Activated CD4-positive, CD25-positive, alpha-beta regulatory T cell treated with anti-CD3 and anti-CD28 coated beads, Interleukin-2, amount 50 U/mL, for 16 hours (primary cell): Measurements from ENCODE around the gene MAPK13.
"Not testable (repeated sequence)": the region's sequence is repeated elsewhere in the genome, so short reads cannot be mapped to it uniquely, and the experiment has no call there.

Source experiments
- DNase-seq: peaks from one replicate; pipeline ENCODE4 v3.0.0-alpha.2; 2020; ENCODE audit warnings: low read depth, low spot score

MAPK13 gene

DNA sequence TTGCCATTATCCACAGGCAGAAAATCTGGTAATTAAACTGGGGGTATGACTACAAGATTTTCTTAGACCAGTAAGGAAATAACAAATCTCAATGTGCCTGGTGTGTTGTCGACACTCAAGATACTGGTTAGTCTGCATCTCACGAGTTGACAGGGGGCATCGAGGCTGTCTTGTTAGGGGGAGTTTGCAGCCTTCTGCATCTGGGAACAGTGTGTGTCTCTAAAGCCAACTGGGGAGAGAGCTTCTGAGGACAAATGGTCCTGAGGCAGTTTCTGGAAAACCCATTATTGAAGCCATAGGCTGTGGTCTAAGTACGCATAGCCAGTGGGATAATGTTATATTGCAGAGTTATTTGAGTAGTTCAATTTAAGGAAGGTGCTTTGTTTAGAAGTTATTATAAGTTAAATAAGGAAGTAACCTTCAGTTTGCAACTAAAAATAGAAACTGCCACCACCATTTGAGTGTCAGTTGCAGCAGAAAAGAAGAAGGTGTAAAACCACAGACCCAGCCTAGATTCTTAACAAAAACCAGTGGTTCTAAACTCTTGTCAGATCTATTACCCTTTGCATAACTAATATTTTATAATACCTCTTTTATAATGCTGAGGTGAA lies 15.4 kb upstream of the MAPK13 start:
- no peak for DNase-seq

DNA sequence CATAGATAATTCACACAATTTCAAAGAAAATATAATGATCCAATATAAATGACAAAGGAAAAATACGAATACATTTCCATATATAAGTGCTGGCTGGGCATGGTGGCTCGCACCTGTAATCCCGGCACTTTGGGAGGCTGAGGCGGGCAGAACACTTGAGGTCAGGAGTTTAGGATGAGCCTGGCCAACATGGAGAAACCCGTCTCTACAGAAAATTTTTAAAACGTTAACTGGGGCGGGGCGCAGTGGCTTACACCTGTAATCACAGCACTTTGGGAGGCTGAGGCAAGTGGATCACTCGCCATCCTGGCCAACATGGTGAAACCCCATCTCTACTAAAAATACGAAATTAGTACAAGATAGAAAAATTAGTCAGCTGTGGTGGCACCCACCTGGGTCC lies 14.9 kb upstream of the MAPK13 start:
- no peak for DNase-seq

DNA sequence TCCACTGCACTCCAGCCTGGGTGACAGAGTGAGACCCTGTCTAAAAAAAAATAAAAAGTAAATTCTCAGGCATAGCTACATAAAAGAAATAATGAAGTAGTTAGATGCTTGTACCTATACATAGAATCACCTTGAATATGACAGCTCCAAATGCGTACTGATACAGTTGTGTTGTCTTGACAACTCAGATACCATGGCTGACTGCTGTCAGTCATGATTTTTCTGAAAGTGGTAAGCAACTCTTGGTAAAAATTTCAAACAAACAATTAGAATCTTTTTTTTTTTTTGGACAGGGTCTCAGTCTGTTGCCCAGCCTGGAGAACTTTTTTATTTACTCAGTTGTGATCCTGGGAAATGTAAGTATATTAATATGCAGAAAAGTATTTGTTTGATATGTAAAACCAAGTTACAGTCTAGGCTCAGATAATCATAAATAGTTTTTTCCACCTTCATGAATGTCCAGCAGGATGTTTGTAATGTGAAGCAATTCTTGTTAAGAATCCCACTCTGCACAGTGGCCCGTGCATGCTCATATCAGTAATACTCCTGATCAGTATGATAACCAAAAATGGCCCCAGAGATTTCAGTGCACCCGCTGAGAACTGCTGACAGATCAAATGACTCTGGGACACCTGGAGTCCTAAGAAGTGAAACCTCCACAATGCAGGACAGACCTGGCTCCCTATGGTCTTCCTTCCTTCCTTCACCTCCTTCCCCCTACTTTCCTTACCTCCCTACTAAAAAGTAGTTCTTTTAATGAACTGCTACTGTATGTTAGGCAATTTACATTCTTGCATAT lies 14.0 kb upstream of the MAPK13 start:
- no peak for DNase-seq

DNA sequence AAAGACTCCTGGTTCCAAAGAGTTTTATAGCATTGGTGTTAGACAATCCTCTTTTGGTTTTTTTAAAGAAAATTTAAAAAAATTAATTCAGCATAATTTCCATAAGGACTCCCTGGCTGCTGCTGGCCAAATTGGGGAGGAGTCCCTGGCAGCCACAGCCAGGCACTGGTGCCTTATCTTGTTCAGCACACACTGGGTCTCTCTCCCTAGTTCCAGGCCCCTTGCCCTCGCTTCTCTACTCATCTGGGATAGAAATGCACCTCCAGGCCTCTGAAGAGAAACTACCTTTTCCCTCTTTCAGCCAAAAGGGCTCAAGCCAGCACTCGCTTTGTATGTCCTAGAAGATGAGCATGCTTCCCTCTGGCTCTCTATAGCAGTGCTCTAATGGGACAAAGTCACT lies 13.4 kb upstream of the MAPK13 start:
- DNase-seq: no peak

DNA sequence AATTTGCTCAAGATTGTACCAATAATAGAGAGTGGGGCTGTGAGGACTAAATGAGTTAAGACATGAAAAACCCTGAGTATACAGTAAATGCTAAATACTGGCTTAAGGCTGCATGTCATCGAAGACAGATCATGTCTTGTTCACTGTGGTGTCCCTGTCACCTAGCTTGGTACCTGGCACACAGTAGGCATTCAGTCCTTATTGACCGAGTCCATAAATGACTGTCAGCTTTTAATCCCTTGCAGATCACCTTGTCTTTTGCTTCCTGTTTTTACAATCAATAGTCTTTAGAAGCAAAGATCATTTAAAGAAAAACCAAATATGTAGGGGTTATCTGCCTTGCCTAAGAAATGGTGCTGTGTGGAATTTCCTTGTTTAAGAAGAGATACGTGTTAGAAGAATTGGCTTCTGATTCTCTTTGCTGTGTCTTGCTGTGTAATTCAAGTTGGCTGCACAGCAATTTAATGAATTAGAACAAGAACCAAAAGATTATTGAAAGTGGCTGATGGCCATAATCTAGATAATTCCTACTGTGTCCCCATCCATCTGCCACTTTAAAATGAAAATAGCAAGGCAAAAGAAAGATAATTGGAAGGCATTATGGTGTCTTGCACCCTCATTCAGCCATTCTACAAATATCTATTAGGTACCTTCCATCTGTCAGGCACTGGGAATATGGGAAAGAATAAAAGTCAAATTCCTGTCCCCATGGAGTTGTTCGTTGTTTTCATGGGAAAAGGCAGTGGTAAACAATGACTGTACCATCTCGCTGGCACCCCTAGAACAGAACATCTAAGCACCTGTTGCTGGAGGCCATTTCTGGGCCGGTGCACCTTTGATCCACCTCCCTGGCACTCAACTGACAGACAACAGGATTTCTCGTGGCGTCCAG lies 12.4 kb upstream of the MAPK13 start:
- no peak for DNase-seq

DNA sequence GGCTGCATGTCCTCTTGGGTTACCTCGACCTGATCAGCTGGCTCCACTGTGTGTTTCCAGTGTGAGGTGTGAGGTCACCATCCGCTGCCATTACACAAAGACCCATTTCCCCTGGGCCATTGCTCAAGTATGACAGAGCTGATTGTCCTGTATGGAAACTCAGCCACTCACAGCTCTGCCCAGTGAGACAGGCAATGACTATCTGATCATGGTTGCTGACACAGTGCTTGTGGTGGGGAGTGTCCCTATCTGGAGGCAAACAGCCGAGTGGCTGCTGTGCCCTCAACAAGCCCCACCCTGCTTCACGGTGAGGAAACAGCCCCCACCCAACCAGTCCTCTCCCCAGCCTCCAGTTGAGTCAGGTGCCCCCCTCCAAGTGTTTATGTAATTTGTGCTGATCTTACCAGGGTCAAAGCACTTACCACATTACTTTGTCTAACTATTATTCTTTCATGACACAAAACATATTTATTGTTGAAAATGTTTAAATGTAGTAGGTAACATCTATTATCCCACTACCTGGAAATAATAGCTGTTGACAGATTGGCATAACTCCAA lies 11.7 kb upstream of the MAPK13 start:
- DNase-seq: peak; percentile 48

DNA sequence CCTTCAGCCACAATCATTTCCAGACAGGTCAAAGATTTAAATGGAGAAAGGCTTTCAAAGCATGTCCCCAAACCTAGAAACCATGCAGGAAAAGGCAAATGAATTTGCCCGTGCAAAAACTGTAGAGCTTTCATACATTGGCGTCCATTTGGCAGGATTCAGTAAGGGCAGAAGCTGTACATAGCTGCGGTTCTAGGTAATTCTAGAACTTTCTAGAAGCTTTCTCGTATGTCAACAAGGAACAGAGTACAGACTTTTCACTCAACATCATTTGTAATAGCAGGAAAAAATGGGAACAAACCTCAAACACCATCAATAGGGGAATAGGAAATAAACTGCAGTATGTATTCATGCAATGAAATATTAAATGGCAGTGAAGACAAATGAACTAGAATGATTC lies 11.1 kb upstream of the MAPK13 start:
- no peak for DNase-seq

DNA sequence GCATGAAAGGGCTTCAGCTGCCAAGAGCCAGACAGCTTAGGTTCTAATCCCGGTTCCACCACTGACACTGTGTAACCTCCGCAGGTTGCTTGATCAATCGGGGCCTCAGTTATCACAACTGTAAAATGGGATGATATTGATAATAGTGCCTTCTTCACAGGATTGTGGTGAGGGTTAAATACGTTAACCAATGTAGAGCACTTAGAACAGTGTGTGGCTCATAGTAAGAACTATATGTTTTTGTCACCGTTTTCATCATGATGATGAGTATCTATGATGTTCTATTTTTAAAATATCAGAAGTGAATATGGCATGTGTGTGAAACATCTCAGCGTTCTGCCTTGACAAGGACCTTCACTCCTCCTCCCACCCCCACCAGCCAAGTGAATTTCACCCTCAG lies 10.3 kb upstream of the MAPK13 start:
- no peak for DNase-seq

DNA sequence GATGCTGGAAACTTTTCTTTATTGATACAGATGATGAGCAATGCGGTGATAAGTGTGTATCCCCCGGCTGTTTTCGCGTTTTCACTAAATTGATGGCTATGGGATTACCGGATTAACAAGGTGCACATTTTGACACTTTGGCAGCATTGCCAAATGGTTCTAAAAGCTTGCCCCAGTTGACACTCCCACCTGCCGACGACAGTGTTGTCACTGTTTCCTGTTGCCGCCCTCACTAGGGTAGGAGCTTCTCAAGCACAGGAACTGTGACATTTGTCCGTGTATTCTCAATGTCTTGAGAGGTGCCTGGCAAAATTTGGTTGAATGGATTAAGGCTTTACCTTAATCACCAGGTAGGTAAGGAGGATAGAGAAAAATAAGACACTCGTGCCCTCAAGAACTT lies 9.8 kb upstream of the MAPK13 start:
- peak; percentile 64 for DNase-seq

DNA sequence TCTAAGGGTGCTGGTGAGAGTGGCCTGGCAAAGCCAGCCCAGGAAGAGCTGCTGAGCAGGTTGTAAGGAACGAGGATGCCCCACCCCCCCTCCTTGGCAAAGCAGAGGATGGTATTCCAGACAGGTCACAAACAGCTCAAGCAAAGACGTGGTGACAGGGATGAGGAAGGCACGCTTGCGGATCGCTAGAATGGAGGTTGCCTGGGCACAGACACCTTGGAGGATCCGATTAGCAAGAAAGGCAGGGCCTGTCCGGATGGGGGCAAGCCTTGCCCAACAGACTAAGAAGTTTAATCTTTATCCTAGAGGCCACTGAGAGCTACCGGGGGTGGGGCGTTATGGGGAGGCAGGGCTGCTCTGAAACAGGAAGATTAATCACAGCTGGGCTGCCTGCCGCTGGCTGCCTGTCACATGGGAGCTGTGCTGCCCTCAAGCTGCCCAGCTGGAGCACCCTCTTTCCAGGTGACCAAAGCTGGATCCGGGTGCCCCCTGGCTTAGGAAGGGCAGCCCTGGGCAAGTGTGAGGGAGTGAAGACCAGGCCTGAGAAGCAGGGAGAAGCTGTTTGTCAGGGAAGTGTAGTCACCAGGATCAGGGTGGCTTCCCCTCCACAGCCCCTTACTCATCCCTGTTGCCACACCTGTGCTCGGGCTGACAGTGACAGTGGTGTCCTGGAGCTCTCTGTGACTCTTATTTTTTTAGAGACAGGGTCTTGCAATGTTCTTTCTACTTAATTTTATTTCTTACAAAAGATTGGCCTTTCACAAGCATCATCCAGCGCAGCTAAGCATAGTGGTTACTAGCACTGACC lies 9.1 kb upstream of the MAPK13 start:
- DNase-seq: peak; percentile 31

DNA sequence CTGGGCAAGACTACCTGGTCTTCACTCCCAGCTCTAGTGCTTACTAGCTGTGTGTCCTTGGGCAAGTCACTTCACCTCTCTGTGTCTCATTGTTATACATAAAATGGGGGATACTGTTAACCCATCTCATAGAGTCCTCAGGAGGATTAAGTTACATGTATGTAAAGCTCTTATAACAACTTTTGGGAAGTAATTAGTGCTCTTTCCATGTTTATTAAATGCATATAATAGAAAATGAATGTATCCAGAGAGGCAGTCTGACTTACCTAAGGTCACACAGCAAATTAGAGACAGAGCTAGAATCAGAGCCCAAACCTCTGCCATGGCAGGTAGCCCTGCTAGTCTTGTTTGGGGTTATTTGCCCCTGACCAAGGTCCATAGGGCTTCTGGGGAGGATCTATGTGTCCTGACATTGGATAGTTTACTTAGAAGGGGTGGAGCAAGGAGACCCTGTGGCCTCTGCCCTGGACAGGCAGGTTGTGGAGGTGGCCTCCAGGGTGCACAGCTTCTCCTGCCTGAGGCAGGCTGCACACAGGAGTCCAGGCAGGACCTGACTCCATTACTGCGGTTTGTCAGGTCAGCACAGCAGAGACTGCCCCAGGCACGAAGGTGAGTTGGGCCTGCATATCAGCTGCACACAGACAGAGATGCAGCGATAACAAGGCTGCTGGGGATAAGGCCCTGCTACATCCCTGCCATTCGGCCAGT lies 8.4 kb upstream of the MAPK13 start:
- DNase-seq: no peak

DNA sequence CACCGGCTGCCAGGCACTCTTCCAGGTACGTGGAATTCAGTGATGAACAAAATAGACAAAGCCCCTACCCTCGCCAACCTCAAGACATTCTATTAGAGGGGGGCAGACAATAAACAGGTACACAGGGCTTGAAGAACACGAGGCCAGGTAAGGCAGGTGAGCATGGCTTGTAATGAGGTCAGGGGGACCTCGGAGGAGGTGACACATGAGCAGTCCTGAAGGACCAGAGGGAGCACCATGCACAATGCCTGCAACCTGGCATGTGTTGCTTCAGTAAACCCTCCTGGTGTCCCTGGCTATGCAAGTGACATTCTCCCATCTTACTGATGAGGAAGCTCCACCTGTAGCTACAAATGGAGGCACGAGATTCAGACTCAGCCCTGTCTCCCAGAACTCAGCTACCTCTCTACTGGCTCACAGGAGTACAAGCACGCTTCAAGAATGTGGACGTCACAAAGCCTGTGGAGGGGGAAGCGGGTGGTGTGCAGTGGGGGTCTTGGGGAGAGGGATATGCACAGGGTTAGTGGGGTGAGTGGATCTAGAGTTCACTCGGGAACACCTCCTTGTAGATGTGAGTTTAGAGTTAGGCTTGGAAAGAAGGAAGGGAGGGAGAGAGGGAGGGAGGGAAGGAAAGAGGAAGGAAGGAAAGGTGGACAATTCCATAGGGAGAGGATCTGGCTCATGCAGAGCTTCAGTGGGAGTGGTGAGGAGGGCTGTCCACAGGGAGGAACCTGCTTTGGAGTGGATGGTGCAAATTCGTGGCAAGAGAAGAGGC lies 7.6 kb upstream of the MAPK13 start:
- DNase-seq: no peak

DNA sequence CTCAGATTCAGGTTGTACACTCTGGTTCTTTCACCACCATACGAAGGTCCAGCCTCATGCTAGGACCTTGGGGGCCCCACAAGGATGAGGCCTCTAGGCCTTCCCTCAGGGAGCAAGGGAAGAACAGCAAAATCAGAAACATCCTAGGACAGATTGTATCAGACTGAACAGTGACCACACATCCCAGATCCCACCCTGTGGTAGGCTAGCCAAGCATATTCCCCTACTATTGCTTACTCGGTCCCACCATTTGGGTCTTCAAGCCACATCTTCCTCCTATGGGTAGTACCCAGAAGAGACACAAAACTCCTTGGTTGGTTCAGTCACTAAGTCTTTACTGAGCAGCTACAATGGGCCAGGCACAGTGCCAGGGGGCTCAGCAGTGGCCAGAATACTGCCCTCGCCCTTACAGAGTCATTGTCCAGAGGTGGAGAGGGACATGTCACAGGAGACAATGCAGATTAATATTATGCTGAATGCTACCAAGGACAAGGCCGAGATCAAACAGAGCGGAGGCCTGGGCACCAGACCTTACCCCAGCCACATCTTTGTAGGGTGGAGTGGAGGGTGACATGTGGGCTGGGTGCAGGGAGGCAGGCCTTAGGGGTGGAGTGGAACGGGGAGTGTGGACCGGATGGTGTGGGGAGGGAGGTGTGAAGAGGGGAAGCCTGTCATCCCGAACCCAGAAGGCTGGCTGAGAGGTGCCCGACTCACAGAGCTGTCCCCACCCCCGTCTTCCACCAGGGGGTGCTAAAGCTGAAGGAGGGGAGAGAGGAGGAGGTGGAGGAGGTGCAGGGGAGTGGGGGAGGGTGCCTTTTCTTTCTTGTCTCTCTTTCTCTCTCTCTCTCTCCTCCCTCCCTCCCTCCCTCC lies 6.8 kb upstream of the MAPK13 start:
- peak; percentile 85 for DNase-seq

DNA sequence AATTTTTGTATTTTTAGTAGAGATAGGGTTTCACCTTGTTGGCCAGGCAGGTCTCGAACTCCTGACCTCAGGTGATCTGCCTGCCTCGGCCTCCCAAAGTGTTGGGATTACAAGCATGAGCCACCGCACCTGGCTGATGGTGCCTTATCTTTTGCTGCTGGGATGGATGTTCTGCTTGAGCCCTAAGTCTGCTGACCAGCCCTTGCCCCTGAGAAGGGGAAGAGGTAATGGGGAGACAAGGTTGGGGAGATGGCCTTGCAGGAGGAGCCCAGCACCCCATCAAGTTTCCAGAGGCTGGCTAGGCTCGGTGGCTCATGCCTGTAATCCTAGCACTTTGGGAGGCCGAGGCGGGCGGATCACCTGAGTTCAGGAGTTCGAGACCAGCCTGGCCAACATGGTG lies 6.0 kb upstream of the MAPK13 start:
- not testable (repeated sequence) for DNase-seq

DNA sequence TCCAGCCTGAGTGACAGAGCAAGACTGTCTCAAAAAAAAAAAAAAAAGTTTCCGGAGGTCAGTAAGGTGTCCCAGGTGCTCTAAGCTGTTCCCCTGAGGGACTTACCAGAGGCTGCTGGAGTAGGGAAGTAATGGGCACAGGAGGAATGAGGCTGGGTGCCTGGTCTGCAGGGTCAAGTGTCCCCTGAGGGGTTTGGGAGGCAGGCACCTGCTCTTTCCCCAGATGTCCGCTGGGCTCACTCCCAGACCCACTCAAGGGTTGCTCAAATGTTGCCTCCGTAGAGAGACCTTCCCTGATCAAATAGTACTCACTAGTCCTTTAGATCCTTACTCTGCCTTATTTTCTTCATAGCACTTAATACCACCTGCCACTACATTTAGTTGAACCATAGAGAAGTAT lies 5.4 kb upstream of the MAPK13 start:
- DNase-seq: no peak

DNA sequence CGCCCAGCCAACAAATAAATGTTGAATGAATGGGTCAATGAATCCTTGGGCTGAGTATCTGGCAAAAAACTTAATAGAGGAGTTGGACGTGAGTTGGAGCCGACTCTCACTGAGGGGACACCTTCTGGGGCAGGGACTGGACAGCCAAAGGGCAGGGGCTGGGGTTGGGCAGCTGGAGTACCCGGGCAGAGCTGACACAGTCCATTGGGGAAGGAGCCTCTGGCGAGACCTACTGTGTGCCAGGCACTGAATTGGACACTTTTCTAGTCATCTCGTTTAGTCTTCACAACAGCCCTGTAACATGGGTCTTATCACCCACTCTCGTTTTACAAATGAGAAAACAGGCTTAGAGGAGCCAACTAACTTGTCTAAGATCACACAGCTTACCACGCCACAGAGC lies 4.7 kb upstream of the MAPK13 start:
- DNase-seq: no peak

DNA sequence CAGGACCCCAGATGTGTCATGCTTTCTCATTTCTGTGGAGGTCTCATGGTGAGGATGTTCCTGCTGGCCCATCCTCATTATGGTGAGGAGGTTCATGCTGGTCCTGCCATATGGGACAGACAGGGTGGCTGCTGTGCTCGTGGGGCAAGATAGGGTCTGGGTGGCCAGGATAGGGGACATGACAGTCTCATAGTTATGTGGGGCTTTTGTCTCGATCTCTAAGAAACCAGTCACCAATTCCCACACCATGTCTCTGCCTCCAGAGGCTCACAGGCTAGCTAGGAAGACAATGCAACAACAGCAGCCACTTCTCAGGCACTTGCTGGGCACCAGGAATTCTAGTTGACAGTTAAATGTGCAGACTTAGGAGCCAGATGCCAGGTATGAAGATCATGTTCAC lies 4.2 kb upstream of the MAPK13 start:
- no peak for DNase-seq

DNA sequence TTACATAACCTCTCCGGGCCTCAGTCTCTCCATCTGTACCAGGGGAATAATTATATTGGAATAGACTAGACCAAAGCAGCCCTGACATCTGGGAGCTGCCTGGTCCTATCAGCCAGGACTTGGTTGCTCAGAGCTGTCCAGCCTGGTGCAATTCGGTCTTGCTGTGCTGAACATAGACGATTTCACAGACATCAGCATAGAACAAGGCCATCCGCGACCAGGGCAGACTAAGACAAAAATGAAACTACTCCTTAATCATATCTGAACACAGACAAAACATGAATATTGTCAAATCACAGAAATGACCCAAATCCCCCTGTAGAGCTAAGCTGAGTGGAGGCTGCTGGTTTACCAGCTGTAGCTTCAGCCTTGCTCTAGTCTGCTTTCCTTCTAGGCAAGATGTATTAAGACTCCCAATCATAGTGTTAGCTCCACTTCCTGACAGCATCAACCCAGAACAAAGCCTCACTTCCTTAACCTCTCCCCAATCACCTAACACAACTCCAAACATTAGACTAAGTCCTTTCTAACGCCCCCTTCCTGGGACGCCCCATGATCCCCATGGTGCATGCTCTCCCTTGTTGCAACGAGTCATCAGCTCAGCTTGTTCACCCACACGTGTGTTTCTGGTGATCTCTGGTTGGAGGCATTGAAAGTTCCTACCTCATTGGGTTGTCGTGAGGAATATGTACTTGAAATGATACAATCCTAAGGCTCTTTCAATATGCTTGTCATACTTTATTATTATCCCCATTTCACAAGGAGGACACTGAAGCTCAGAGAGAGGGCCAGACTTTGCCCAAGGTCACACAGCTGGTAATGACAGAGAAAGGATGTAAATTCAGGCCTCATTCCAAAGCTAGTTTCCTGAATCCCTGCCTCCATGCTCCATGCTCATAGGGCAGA lies 3.5 kb upstream of the MAPK13 start:
- DNase-seq: no peak
